ENCODE data around the gene SPATS2L. TPM values are rescaled to one million over a fixed set of nuclear protein-coding genes. Genes with fewer than 3 reads are reported as not detected.

SPATS2L gene
- total RNA-seq, 1 donor from 2014 or later: 97.8 TPM

DNA sequence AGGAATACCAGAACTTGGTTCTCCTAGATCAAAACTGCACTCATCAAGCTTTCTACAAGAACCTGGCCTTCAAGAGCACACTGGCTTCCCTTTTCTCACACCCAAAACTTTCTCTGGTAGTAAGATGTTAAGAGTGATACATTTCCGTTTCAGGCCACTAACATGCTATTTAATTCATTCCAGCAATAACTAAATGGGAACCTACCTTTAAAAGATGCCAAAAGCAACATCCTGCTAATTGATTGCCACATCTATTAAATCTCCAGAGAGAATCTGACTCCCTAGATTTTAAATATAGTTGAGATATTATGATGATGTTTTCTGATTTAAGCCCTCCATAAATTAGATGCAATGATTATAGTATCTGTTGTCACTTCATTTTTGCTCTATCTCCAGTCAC is 131.8 kb downstream of the SPATS2L start:
- H3K9me3 Mint-ChIP-seq: peaks cover 8% of the 10 kb centered on the region
- H3K4me1 Mint-ChIP-seq (ENCODE audit: unreplicated experiment): no peaks in the 10 kb centered on the region
- no peak overlapping the region for H3K4me3 Mint-ChIP-seq
- H3K27me3 Mint-ChIP-seq: no peaks in the 10 kb centered on the region
- DNase-seq (ENCODE audit: extremely low spot score, unreplicated experiment): no peak
- peaks cover 42% of the 10 kb centered on the region for H3K36me3 Mint-ChIP-seq
- H3K27ac Mint-ChIP-seq: no peak overlapping the region
- TF ChIP-seq, protein P1, sequence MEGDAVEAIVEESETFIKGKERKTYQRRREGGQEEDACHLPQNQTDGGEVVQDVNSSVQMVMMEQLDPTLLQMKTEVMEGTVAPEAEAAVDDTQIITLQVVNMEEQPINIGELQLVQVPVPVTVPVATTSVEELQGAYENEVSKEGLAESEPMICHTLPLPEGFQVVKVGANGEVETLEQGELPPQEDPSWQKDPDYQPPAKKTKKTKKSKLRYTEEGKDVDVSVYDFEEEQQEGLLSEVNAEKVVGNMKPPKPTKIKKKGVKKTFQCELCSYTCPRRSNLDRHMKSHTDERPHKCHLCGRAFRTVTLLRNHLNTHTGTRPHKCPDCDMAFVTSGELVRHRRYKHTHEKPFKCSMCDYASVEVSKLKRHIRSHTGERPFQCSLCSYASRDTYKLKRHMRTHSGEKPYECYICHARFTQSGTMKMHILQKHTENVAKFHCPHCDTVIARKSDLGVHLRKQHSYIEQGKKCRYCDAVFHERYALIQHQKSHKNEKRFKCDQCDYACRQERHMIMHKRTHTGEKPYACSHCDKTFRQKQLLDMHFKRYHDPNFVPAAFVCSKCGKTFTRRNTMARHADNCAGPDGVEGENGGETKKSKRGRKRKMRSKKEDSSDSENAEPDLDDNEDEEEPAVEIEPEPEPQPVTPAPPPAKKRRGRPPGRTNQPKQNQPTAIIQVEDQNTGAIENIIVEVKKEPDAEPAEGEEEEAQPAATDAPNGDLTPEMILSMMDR (conservative IDR thresholded peaks at IDR 0.05): no peak

DNA sequence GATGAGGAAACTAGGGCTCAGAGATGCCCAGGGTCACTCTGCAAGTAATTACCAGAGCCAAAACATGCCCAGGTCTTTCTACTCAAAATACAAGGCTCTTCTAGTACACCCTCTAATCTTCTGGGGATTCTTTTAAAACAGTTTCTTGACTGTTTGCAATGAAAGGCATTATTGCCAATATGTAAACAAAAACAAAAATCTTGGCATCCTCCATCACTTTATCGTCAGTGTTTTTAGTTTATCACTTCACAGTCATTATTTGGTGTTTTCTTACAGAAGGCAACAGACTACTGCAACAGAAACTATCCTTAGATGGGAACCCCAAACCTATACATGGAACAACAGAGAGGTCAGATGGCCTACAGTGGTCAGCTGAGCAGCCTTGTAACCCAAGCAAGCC is 132.4 kb downstream of the SPATS2L start:
- H3K4me1 Mint-ChIP-seq (ENCODE audit: unreplicated experiment): no peaks in the 10 kb centered on the region
- no peak for DNase-seq (ENCODE audit: extremely low spot score, unreplicated experiment)
- no peak overlapping the region for H3K27ac Mint-ChIP-seq
- peaks cover 8% of the 10 kb centered on the region for H3K9me3 Mint-ChIP-seq
- H3K27me3 Mint-ChIP-seq: no peaks in the 10 kb centered on the region
- H3K36me3 Mint-ChIP-seq: peaks cover 45% of the 10 kb centered on the region
- H3K4me3 Mint-ChIP-seq: no peak overlapping the region
- TF ChIP-seq, protein P1 (conservative IDR thresholded peaks at IDR 0.05): no peak

DNA sequence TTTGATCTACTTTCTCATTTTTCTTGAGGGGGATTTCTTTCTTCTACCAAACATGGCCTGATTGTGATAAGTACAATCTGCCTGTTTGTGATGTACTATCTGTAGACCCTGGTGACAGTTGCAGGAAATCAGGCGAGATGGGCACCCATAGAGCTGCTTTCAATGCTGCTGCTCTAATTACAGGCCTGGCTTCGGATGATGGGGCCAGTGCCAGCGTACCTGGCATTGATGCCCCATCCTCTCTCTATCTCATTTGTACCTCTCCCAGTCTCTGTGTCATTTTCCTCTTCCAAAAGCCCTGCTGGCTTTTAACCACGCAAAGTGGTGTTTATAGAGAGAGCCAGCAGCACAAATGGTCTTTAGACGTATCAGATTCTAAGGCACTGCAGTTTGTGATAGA is 133.5 kb downstream of the SPATS2L start:
- DNase-seq (ENCODE audit: extremely low spot score, unreplicated experiment): no peak
- H3K36me3 Mint-ChIP-seq: peaks cover 49% of the 10 kb centered on the region
- H3K27me3 Mint-ChIP-seq: no peaks in the 10 kb centered on the region
- peaks cover 8% of the 10 kb centered on the region for H3K9me3 Mint-ChIP-seq
- TF ChIP-seq, protein P1 (conservative IDR thresholded peaks at IDR 0.05): no peak
- no peak overlapping the region for H3K27ac Mint-ChIP-seq
- no peak overlapping the region for H3K4me3 Mint-ChIP-seq
- no peaks in the 10 kb centered on the region for H3K4me1 Mint-ChIP-seq (ENCODE audit: unreplicated experiment)

DNA sequence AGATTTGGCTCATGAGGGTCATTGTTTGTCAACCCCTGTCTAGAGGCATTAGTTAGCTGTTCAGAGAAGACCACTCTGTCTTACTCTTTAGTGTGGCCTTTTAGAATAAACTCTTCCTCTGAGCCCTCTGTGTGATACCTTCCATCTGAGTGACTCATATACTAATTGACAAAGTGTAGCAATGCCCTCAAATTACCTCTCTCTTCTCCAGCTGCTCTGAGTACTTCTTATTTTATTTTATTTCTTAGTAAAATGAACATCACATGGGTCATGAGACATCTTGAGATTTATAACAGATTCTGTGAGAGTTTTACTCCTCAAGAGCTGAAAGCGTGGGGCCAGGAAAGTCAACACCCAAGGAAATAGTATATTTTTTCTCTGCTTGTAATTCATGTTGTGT is 136.0 kb downstream of the SPATS2L start:
- Mint-ChIP-seq H3K4me1 (ENCODE audit: unreplicated experiment) (no peaks in the 10 kb centered on the region), H3K4me3 (no peak overlapping the region), H3K27ac (no peak overlapping the region), H3K9me3 (no peaks in the 10 kb centered on the region), H3K36me3 (peaks cover 45% of the 10 kb centered on the region), H3K27me3 (no peaks in the 10 kb centered on the region)
- TF ChIP-seq, protein P1 (conservative IDR thresholded peaks at IDR 0.05): no peak
- no peak for DNase-seq (ENCODE audit: extremely low spot score, unreplicated experiment)

DNA sequence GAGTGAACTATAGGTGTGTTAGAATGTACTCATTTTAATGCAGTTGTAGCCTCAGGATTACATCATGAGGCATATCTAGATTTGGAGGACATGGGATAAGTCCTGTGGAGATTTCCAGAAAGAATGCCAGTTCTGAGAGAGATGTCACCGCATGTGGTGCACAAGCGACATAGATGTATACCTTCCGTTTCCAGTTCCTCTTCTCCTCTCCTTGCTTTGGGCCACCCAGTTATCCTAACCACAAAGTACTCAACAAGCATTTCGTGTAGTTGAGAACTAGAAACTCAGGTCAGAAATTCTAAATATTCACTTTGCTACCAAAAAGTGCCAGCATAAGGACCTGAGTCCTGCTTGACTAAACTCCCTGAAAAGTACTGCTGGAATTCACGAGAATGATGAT is 136.9 kb downstream of the SPATS2L start:
- no peak overlapping the region for H3K27ac Mint-ChIP-seq
- no peak for DNase-seq (ENCODE audit: extremely low spot score, unreplicated experiment)
- no peaks in the 10 kb centered on the region for H3K9me3 Mint-ChIP-seq
- TF ChIP-seq, protein P1 (conservative IDR thresholded peaks at IDR 0.05): no peak
- no peaks in the 10 kb centered on the region for H3K4me1 Mint-ChIP-seq (ENCODE audit: unreplicated experiment)
- H3K36me3 Mint-ChIP-seq: peaks cover 39% of the 10 kb centered on the region
- no peaks in the 10 kb centered on the region for H3K27me3 Mint-ChIP-seq
- no peak overlapping the region for H3K4me3 Mint-ChIP-seq

DNA sequence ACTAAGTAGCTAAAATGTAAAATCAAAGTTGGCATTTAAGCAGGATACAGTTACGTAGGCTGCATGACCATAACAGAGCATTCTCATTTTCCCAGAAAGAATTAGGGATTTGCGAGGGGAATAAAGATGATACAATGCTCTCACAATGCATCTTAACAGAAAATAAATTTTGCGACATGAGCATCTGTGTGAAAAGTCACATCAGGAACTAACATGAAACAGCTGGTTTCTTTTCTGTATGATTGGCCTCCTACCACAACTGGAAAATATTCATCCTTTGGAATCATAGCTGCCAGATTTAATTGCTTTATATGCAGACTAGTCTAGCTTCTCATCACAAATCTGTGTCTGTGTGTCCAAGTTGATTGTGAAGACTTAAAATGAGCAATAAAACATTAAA is 137.4 kb downstream of the SPATS2L start:
- Mint-ChIP-seq H3K4me1 (ENCODE audit: unreplicated experiment) (no peaks in the 10 kb centered on the region), H3K4me3 (no peak overlapping the region), H3K27ac (no peak overlapping the region), H3K9me3 (no peaks in the 10 kb centered on the region), H3K36me3 (peaks cover 39% of the 10 kb centered on the region), H3K27me3 (no peaks in the 10 kb centered on the region)
- DNase-seq (ENCODE audit: extremely low spot score, unreplicated experiment): no peak
- TF ChIP-seq, protein P1 (conservative IDR thresholded peaks at IDR 0.05): no peak
